Measurements from ENCODE around the gene TRMT61A. TPM values are rescaled to one million over a fixed set of nuclear protein-coding genes. Genes with fewer than 3 reads are reported as not detected.

The TRMT61A gene
- total and polyA plus RNA-seq, 2 of the 13 experiments (the other 11 are each of a cell fraction or from before 2014, with no cell fraction given), result 6.5 to 13.6 TPM

DNA sequence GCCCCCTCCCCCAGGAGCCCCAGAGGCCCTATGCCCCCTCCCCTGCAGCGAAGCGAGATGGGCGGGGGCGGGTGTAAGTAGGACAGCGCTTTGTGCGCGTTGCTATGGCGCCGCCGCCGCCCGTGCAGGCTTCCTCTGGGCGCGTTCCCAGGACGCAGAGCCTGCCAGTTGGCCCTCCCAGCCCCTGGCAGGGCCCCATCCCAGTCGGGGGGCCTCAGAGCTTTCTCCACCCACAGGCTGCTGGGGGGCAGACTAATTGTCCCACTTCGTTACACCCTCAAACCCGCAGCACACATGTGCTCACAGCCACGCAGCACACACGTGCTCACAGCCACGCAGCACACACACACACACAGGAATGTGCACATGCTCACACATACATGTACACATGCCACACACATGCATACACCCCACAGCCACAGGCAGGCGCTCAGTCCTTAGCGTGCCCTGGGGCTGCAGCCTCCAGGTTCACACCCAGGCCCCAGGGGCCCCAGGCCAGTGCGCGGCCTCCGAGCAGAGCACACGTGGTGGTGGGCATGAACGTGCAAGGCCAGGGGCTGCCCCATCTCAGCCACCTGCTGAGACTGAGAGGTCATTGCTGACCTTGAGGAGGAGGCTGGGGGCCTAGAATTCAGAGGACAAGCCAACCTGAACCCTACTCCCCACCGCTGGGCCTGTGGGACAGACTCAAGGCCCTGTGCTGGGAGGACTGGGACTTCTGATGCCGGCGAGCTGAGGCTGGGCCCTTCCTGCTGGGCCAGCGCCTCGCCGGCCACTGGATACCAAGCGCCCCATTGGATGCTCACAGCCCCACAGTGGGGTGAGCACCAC lies 15.6 kb downstream of the TRMT61A start:
- DNase-seq (ENCODE audit: low spot score), result no peak
- intact Hi-C loops (cut with micrococcal nuclease; ENCODE audit: unreplicated experiment) (no loop called here), in situ Hi-C loops (cut with HindIII; ENCODE audit: extremely low pct_ligation_motif_present, low pct_unique_long_range_greater_than_20kb) (loop anchor here (5.0 kb wide), 1 partner anchor 42 kb away; no protein-coding TSS in a partner anchor)
- FAIRE-seq, result no peak
- no peak overlapping the region for H3K4me2 ChIP-seq (ENCODE audit: low read depth, low read length)
- no peak overlapping the region for H3K27ac ChIP-seq (ENCODE audit: extremely low read length, insufficient read depth, low read length)
- H3K9me3 ChIP-seq (ENCODE audit: low read length), result no peaks in the 10 kb centered on the region
- BruUV-seq (replicated peaks), result no TSS peak
- no peak for ATAC-seq
- H2AFZ ChIP-seq (ENCODE audit: low read length), result no peak overlapping the region
- TF ChIP-seq DR1 (CRISPR knock-in tag; IDR thresholded peaks at IDR 0.05) (no peak), ZNF839 (CRISPR knock-in tag; IDR thresholded peaks at IDR 0.05; ENCODE audit: borderline replicate concordance) (no peak), PHB2 (IDR thresholded peaks at IDR 0.05; ENCODE audit: partially characterized antibody) (no peak), HDAC1 (CRISPR knock-in tag; IDR thresholded peaks at IDR 0.05) (no peak)
- TF ChIP-seq, protein P1, sequence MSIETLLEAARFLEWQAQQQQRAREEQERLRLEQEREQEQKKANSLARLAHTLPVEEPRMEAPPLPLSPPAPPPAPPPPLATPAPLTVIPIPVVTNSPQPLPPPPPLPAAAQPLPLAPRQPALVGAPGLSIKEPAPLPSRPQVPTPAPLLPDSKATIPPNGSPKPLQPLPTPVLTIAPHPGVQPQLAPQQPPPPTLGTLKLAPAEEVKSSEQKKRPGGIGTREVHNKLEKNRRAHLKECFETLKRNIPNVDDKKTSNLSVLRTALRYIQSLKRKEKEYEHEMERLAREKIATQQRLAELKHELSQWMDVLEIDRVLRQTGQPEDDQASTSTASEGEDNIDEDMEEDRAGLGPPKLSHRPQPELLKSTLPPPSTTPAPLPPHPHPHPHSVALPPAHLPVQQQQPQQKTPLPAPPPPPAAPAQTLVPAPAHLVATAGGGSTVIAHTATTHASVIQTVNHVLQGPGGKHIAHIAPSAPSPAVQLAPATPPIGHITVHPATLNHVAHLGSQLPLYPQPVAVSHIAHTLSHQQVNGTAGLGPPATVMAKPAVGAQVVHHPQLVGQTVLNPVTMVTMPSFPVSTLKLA (IDR thresholded peaks at IDR 0.05), result peak; percentile 78
- H4K20me1 ChIP-seq (ENCODE audit: insufficient read depth, low read length), result no peaks in the 10 kb centered on the region
- peaks cover 46% of the 10 kb centered on the region for H3K4me1 ChIP-seq (ENCODE audit: insufficient read depth, low read length)
- H3K4me3 ChIP-seq (replicated peaks in 1 of 3; ENCODE audit: insufficient read depth in 1 of 3, low read depth in 2 of 3, low read length in 3 of 3), result no peak overlapping the region
- H3K36me3 ChIP-seq (replicated peaks in 1 of 2; ENCODE audit: control insufficient read depth in 1 of 2, insufficient read depth in 2 of 2, low read length in 2 of 2), result no peaks in the 10 kb centered on the region
- H3K79me2 ChIP-seq (ENCODE audit: insufficient read depth, low read length), result no peaks in the 10 kb centered on the region
- ChIA-PET POLR2A (interaction anchor here (1.3 kb wide), 1 partner anchor 17 kb away, joined by 4 read pairs; no protein-coding TSS in a partner anchor), CTCF (ENCODE audit: low intra/inter-chr PET ratio, low total read pairs) (interaction anchor here (2.8 kb wide), 1 partner anchor 26 kb away, joined by 38 read pairs; no protein-coding TSS in a partner anchor)
- peaks cover 2 to 19% of the 10 kb centered on the region in 2 experiments; a peak in 2 of 5 replicates for H3K27me3 ChIP-seq (ENCODE audit: control insufficient read depth in 1 of 2, insufficient read depth in 2 of 2, low read length in 2 of 2)
- H3K9ac ChIP-seq (ENCODE audit: insufficient read depth, low read depth, low read length), result no peak overlapping the region
- WGBS (ENCODE audit: low lambda C conversion rate), result 90% methylated on average over 12 of the region's 35 CpGs
